Bronchial epithelial cell (primary cell): ENCODE measurements around the gene NPEPL1. TPM values are rescaled to one million over a fixed set of nuclear protein-coding genes. Genes with fewer than 3 reads are reported as not detected.
"Not testable (repeated sequence)": the region's sequence is repeated elsewhere in the genome, so short reads cannot be mapped to it uniquely, and the experiment has no call there.

Experiments
- DNase-seq: peaks from one replicate; pipeline ENCODE4 v3.0.0-alpha.2; 2010; ENCODE audit warnings: low read depth
- FAIRE-seq: peaks from 2 replicates; lab custom pipeline; 2011; peaks lifted over from hg19 to GRCh38; lab: Jason Lieb, UNC
- H3K27me3 ChIP-seq: 2 replicates; pipeline ENCODE4 v1.5.1; 2011; ENCODE audit warnings: low read length; ENCODE audit not compliant: control insufficient read depth, insufficient read depth
- H3K36me3 ChIP-seq: 2 replicates; pipeline ENCODE4 v1.5.1; 2011; ENCODE audit warnings: low read length; ENCODE audit not compliant: control insufficient read depth, insufficient read depth
- H3K4me3 ChIP-seq: 2 replicates; pipeline ENCODE4 v1.5.1; 2011; ENCODE audit warnings: mild to moderate bottlenecking, low read depth, low read length, control low read depth
- total RNA-seq: library from RNA; depleted of rRNA; stranded (reverse); fragments of >200 nt; gene quantifications from 2 replicates; pipeline ENCODE4 v1.2.1, GENCODE V29; 2014
- TF ChIP-seq, protein P1 (sequence below): IDR thresholded peaks from 2 replicates; pipeline ENCODE4 v1.5.1; 2011; ENCODE audit warnings: mild to moderate bottlenecking, moderate library complexity, low read length, control low read depth, inconsistent platforms; ENCODE audit not compliant: insufficient read depth, severe bottlenecking

Gene NPEPL1
- total RNA-seq, 1 donor from 2014 or later = 23.7 TPM

DNA sequence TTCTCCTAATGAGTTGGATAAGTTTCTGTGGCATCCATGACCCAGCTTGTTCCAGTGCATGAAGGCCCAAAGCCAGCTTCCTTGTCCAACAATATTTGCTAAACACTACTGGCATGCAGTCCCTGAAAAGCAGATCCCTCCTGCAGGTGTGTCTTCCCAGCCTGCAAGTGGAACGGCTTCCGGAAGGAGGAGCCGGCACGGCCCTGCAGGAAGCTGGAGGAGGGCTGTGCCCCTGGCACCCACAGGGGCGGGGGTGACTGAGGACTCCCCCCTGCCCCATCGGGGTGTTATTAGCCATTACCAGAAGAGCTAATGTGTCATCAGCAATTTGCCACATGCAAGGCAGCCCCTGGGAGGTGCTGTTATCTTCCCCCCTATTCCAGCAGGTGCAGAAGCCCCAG, 27.4 kb downstream of the NPEPL1 start:
- no peak for DNase-seq
- peaks cover 2% of the 10 kb centered on the region for H3K27me3 ChIP-seq
- no peak for FAIRE-seq
- no peak overlapping the region for H3K4me3 ChIP-seq
- H3K36me3 ChIP-seq = no peaks in the 10 kb centered on the region
- TF ChIP-seq, protein P1, sequence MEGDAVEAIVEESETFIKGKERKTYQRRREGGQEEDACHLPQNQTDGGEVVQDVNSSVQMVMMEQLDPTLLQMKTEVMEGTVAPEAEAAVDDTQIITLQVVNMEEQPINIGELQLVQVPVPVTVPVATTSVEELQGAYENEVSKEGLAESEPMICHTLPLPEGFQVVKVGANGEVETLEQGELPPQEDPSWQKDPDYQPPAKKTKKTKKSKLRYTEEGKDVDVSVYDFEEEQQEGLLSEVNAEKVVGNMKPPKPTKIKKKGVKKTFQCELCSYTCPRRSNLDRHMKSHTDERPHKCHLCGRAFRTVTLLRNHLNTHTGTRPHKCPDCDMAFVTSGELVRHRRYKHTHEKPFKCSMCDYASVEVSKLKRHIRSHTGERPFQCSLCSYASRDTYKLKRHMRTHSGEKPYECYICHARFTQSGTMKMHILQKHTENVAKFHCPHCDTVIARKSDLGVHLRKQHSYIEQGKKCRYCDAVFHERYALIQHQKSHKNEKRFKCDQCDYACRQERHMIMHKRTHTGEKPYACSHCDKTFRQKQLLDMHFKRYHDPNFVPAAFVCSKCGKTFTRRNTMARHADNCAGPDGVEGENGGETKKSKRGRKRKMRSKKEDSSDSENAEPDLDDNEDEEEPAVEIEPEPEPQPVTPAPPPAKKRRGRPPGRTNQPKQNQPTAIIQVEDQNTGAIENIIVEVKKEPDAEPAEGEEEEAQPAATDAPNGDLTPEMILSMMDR = no peak

DNA sequence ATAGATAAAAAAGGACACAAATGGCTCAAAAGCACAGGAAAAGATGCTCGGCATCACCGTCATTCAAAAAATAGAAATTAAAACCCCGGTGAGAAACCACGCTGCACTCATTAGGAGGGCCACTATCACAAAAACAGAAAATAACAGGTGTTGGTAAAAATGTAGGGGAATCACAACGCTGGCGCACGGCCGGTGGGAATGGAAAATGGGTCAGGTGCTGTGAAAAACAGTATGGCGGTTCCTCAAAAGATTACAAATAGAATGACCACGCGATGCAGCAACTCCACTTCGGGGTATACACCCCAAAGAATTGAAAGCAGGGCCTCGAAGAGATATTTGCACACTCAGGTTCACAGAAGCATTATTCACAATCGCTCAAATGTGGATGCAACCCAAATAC, 28.3 kb downstream of the NPEPL1 start:
- H3K36me3 ChIP-seq = no peaks in the 10 kb centered on the region
- TF ChIP-seq, protein P1 = no peak
- DNase-seq = no peak
- no peak overlapping the region for H3K4me3 ChIP-seq
- H3K27me3 ChIP-seq = peaks cover 2% of the 10 kb centered on the region
- no peak for FAIRE-seq

DNA sequence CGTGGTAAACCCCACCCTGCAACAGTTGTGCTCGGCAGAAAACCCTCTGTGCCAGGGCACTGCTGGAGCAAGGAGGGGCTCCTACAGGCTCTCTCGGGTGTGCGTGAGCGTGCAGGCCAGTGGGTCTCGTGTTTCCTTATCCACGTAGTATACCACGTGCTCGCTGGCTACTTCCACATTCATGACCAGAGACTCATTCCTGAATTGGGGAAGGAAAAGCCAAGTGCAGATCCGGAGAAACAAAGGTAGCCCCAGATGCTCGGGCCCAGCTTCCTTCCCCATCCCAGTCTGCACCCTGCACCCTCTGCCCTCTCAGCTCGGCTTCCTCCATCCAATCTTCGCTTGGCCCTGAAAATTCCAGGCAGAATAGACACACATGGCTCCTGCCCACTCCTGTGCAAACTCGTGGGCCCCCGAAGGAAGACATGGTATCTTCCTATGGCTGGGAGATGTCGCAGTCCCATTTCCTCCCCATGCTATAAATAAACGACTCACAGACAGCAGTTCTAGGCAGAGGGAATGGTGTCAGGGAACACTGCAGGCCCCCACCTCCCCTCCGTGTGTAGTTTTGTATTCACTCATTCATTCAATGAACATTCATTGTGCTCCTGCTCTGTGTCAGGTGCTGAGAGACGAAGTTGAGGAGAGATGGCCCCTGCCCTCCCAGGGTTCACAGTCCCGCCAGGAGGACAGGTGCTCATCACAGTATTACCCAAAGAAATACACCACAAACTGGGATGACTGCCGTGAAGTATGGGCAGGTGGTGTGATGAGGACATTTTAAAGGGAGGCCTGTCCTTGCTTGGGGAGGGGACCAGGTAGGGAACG, 29.6 kb downstream of the NPEPL1 start:
- peaks cover 2% of the 10 kb centered on the region for H3K27me3 ChIP-seq
- TF ChIP-seq, protein P1 = no peak
- no peaks in the 10 kb centered on the region for H3K36me3 ChIP-seq
- FAIRE-seq (no peak), DNase-seq (no peak)
- H3K4me3 ChIP-seq = no peak overlapping the region

DNA sequence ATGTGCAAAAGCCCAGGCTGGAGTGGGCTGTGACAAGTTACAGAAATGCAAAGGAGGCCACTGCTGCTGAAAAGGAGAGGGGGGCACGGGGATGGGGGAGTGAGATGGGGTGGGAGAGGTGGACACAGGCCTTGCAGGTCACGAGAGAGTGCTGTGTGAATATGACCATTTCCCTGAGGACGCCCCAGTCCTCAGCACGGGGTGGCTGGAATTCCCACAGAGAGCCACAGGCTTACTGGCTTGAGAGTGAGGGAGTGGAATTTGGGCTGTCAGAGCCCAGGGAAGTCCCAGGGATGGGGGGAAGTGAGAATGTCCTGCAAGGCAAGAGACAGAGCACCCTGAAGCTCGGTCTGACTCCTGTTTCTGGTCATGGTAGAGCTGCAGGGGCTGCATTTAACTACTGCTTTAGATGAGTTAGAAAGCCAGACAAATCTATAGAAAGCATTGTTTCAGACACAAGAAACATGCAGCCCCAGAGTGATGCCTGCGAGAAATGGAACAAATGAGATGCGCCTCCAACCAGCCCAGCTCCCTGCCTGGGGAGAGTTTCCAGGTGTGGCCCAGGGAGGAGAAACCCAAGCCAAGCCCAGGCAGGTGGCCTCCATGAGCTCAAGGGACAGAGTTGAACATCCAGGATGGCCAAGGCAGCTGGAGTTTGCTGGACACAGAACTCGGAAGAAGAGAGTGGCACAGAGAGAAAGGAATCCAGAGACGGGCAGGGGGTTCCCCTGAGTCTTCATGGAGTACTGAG, 30.5 kb downstream of the NPEPL1 start:
- DNase-seq (no peak), FAIRE-seq (no peak)
- H3K4me3 ChIP-seq = no peak overlapping the region
- H3K27me3 ChIP-seq = peaks cover 2% of the 10 kb centered on the region
- no peaks in the 10 kb centered on the region for H3K36me3 ChIP-seq
- TF ChIP-seq, protein P1 = no peak

DNA sequence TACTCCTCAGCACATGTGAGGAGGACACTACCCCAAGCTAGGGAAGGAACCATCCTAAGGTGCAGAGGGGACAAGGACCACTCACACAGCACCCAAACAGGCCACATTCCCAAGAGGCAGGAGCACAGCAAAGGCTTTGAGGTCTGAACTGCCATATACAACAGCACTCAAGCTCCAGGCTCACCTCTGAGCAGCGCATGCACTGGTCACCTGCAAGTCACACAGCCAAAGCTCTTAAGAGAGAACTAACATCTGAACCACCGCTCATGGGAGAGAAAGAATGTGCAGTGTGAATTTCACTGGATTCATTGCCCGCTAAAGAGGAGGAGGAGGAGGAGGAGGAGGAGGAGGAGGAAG, 31.0 kb downstream of the NPEPL1 start:
- Histone ChIP-seq H3K4me3 (no peak overlapping the region), H3K36me3 (no peaks in the 10 kb centered on the region), H3K27me3 (peaks cover 2% of the 10 kb centered on the region)
- TF ChIP-seq, protein P1 = no peak
- no peak for DNase-seq
- FAIRE-seq = no peak

DNA sequence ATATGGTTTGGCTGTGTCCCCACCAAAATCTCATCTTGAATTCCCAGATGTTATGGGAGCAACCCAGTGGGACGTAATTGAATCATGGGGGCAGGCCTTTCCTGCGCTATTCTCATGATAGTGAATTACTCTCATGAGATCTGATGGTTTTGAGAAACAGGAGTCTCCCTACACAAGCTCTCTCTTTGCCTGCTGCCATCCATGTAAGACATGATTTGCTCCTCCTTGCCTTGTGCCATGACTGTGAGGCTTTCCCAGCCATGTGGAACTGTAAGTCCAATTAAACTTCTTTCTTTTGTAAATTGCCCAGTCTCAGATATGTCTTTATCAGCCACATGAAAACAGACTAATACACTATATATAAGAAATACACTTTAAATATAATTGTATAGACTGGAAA, 33.6 kb downstream of the NPEPL1 start:
- DNase-seq, FAIRE-seq, H3K4me3 ChIP-seq, H3K36me3 ChIP-seq, H3K27me3 ChIP-seq: not testable (repeated sequence)
